CD4-positive, alpha-beta T cell treated with Interleukin-6 for 4 hours (primary cell): ENCODE measurements around the gene GTF2IRD1.
"Not testable (repeated sequence)": the region's sequence is repeated elsewhere in the genome, so short reads cannot be mapped to it uniquely, and the experiment has no call there.

Source experiments
- DNase-seq: peaks from one replicate; pipeline ENCODE4 v3.0.0-alpha.2; 2020; ENCODE audit warnings: mixed read lengths

GTF2IRD1 gene

DNA sequence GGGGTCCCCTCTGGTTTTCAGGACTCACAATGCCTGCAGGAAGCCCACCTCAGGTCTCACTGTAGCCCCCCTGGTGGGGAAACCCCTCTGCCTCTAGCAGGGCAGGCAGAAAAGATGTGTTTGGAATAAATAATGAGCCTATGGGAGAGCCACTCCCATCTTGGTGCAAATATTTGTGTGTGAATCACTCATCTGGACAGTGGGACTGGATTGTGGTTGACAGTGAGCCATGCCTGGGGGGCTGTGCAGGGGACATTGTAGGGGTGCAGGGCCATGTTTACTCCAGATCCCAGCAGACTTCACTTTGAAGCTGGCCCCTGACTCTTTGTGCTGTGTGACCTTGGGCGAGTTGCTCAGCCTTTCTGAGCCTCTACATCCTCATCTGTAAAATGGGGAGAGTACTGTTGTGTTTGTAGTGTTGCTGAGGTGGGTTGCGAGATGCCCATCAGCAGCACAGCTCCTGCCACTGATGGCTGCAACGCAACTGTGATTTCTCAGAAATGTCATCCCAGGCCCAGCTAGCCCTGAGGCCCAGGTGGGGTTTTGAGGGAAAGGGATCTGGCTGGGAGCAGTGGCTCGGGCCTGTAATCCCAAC is 20.7 kb downstream of the GTF2IRD1 start:
- no peak for DNase-seq

- no peak for DNase-seq
Measured at GRCh38 chr7:74475243-74475986, 21.7 kb downstream of the GTF2IRD1 start.

DNA sequence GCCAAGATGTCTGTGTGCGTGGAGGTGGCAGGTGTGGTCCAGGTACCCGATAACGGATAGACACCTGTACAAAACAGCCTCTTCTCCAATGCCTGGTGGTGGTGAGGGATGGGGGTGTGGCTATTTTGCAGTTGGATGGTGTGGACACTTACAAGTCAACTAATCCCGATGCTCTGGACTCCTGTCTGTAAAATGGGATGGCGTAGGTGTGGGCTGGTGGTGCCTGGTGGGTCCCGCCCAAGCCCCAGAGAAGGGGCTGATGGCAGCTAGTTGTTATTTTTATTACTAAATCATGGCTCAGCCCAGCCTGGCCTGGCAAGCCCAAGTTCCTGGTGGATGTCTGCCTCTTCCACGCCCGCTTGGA is 22.3 kb downstream of the GTF2IRD1 start:
- DNase-seq, result no peak

DNA sequence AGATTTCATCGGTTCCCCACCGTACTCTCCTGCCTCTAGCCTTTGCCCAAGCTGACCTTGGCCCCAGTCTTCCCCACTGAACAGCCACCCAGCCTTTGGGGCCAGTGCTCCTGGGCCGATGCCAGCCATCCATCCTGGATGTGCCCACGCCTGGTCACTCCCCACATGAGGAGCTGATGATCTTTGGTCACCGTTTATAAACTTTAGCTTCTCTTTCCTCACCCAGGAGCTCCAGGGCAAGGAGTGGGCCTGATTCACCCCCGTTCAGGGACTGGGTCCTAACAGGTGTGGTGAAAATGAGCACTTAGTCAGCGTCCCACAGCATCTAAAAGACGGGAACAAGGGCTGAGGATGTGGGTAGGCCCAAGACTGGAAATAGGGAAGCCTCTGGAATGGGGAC is 22.9 kb downstream of the GTF2IRD1 start:
- DNase-seq, result no peak

- no peak for DNase-seq
Measured at GRCh38 chr7:74478671-74479065, 25.0 kb downstream of the GTF2IRD1 start.

GRCh38 chr7:74479066-74479781 is 25.5 kb downstream of the GTF2IRD1 start:
- DNase-seq, result no peak

GRCh38 chr7:74479961-74480829 is 26.5 kb downstream of the GTF2IRD1 start:
- DNase-seq, result no peak

- no peak for DNase-seq
Measured at GRCh38 chr7:74480861-74481417, 27.2 kb downstream of the GTF2IRD1 start.

DNA sequence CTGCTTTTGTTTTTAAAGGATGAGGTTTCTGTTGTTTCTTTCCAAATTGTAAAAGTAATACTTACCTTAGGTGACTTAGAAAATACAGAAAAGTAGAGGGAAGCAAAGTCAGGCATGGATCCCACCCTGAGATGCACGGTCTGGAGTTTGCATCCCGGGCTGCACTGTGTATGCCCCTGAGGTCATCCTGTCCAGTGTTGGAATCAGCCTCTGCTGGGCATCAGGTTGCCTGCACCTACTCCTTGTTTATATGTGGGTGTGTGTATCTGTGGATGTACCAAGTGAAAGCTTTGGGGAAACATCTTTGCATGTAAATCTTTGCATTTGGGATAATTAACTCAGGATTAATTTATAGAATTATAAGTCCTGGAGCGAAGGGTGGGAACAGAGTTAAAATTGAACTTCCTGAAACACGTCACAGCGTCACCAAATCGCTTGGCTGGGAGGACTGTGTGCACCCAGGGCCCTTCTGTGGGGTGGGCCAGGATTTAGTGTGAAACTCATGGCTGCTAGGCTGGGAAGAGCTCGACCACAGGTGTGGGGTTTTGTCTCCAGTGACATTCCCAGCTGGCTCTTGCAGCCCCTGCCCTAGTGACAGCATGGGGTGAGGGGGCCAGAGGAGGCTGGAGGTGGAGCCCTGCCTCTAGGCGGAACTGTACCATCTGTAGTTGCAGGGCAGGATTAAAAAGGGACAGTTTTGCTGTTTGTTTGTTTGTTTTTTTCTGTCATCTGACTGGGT is 27.9 kb downstream of the GTF2IRD1 start:
- DNase-seq, result no peak

- DNase-seq, result no peak
Measured at GRCh38 chr7:74482197-74482467, 28.4 kb downstream of the GTF2IRD1 start.

DNA sequence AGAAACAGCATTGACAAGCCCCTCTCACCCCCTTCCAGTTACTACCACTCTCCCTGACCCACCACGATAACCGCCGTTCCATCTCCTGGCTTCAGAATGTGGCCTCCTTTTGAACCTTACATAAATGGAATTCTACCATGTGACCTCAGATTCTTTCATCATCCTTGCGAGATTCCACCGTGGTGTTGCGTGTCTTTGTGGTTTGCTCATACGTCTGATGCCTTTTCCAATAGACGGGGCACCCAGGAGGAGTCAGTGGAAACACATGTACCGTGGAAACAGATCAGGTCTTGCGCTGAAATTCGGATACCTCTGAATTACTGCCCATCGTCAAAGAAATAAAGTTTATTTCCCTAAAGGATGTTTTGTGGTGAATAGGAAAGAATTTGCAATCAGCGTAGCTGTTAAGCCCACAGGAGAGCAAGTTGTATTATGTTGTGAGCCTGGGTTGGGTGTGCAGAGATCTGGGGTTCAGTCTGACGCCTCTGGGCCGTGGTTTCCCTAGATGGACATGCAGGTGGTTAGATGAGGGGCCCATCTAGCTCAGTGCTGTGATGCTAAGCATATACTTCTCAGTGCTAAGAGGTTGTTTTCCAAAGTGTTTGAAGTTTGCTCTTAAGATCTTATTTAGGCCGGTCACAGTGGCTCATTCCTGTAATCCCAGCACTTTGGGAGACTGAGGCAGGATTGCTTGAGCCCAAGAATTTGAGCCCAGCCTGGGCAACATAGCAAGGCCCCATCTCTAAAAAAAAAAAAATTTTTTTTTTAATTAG is 29.1 kb downstream of the GTF2IRD1 start:
- no peak for DNase-seq

DNA sequence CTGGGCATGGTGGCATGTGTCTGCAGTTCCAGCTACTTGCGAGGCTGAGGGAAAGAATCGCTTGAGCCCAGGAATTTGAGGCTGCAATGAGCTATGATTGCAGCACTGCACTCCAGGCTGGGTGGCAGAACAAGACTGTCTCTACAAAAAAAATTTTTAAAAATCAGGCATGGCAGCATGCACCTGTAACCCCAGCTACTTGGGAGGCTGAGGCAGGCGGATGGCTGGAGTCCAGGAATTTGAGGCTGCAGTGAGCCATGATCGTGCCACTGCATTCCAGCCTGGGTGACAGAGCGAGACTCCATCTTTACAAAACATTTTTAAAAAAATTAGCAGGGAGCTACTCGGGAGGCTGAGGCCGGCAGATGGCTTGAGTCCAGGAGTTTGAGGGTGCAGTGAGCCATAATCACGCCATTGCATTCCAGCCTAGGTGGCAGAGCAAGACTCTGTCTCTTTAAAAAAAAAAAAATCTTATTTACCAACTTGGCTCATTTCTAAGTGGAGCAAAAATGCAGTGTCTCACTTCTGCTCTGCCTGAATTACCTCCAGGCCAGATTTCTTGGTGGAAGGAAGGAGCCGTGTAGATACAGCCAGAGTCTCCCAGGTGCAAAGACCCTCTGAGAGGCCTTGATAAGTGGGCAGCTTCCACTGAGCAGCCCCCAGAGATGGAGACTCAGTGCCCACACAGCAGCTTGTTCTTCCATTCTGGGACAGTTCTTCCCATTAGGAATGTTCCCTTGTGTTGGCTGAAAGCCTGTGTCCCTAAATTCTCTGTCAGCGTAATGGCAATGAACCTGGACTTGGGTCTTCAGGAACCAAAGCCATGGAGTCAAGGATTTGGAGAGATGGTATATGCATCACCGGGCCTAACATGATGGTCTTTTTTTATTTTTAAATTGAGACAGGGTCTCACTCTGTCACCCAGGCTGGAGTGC is 30.0 kb downstream of the GTF2IRD1 start:
- no peak for DNase-seq

- DNase-seq, result no peak
Measured at GRCh38 chr7:74485611-74486010, 31.9 kb downstream of the GTF2IRD1 start.

DNA sequence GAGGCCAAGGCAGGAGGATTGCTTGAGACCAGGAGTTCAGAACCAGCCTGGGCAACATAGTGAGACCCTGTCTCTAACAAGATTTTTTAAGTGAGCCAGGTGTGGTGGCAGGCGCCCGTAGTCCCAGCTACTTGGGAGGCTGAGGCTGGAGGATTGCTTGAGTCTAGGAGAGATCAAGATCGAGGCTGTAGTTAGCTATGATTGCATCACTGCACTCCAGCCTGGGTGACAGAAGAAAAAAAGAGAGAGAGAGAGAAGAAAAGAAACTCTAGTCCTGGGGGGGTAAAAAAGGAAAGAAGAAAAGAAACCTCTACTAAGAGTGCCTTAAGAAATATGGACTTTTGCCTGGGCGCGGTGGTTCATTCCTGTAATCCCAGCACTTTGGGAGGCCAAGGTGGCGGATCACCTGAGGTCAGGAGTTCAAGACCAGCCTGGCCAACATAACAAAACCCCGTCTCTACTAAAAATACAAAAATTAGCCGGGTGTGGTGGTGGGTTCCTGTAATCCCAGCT is 34.9 kb downstream of the GTF2IRD1 start:
- not testable (repeated sequence) for DNase-seq

- DNase-seq, result no peak
Measured at GRCh38 chr7:74489997-74490945, 36.6 kb downstream of the GTF2IRD1 start.

DNA sequence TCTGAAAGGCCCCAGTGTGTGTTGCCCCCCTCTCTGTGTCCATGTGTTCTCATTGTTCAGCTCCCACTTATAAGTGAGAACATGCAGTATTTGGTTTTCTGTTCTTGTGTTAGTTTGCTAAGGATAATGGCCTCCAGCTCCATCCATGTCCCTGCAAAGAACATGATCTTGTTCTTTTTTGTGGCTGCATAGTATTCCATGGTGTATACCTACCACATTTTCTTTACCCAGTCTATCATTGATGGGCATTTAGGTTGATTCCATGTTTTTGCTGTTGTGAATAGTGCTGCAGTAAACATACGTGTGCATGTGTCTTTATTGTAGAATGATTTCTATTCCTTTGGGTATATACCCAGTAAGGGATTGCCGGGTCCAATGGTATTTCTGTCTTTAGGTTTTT is 37.8 kb downstream of the GTF2IRD1 start:
- DNase-seq, result not testable (repeated sequence)

DNA sequence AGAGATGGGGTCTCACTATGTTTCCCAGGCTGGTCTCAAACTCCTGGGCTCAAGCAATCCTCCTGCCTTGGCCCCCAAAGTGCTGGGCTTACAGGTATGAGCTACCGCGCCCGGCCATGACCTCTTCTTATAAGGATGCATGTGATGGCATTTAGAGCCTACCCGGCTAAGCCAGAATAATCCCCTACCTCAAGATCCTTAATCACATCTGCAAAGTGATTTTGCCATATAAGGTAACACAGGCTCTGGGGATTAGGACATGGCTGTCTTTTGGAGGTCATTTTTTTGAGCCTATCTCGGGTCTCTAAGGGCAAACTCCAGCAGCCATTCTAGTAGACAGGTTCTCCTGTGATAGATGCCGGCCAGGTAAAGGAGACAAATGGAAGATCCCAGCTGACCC is 39.6 kb downstream of the GTF2IRD1 start:
- no peak for DNase-seq

GRCh38 chr7:74494076-74494548 is 40.4 kb downstream of the GTF2IRD1 start:
- no peak for DNase-seq
